Measurements from ENCODE around the gene CHTF18.
"Not testable (repeated sequence)": the region's sequence is repeated elsewhere in the genome, so short reads cannot be mapped to it uniquely, and the experiment has no call there.

The CHTF18 gene

DNA sequence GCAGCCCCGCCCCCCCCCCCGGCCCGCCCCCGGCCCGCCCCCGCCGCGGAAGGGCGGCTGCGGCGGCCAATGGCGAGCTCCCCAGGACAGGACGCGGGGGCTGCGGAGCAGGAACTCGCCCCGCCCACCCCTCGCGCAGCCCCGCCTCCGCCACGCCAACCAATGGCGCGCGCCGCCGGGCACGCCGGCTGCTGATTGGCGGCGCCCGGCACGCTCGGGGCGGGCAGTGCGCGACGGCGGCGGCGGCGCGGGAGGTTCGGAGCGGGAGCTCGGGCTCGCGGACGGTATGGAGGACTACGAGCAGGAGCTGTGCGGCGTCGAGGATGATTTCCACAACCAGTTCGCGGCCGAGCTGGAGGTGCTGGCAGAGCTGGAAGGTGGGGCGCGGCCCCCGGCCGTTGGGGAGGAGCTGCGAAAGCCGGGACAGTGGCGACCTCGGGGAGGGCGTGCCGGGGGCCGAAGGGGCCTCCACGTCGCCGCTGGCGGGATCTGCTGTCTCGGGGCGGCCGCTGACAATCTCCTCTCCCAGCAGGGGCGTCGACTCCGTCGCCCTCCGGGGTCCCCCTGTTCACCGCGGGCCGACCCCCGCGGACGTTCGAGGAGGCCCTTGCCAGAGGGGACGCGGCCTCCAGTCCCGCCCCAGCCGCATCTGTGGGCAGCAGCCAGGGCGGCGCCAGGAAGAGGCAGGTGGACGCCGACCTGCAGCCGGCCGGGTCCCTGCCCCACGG is at the start of gene CHTF18:
Gene CHTF18, plus strand, starts transcription at position 222 of the 728 bp plus-strand sequence. Its CDS starts 65 bp downstream, at position 287.
- DNase-seq (ENCODE audit: low read depth in 2 of 2): peak; percentile 86 to 94

GRCh38 chr16:739560-740458 is 48.6 kb upstream of the CHTF18 start:
- no peak for DNase-seq (ENCODE audit: low read depth in 2 of 2)

- DNase-seq (ENCODE audit: low read depth in 2 of 2): no peak
These were observed 48.0 kb upstream of the CHTF18 start for GRCh38 chr16:740459-740763.

DNA sequence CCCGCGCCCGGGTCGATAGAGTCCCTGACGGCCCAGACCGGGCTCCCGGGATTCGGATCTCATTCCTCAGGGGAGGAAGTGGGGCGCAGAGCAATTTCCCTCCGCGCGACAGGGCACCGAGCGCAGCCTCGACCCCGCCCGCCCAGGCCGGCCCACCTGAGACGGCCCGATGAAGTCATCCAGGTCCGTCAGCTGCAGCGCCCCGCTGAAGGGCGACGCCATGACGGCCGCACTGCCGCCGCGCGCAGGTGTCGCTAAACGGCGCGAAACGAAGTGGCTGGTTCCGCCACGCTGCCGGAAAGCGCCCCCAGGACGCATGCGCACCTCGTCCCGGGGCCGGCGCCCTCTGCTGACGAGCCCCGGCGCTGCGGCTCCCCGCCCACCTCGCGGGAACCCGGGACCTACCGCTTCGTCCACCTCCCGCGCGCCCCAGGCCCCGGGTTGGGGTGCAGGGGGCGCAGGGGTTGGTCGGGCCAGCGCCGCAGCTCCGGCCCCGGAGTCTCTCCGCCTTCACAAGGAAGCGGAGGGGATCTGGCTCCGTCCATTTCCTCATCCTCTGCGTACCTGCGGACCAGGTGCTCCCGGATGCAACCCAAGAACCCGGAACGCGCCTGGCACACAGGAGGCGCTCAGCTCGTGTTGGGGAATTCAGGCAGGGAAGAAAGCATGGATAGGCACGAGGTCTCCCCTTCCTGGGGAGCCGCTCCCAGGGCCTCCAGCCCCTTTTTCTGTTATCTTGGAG is 47.5 kb upstream of the CHTF18 start, which contains the start of gene CIAO3:
Gene CIAO3, minus strand, starts transcription at position 234 of the 742 bp plus-strand sequence. Its CDS starts 12 bp downstream, at position 222.
- peak; percentile 80 to 88 for DNase-seq (ENCODE audit: low read depth in 2 of 2)

DNA sequence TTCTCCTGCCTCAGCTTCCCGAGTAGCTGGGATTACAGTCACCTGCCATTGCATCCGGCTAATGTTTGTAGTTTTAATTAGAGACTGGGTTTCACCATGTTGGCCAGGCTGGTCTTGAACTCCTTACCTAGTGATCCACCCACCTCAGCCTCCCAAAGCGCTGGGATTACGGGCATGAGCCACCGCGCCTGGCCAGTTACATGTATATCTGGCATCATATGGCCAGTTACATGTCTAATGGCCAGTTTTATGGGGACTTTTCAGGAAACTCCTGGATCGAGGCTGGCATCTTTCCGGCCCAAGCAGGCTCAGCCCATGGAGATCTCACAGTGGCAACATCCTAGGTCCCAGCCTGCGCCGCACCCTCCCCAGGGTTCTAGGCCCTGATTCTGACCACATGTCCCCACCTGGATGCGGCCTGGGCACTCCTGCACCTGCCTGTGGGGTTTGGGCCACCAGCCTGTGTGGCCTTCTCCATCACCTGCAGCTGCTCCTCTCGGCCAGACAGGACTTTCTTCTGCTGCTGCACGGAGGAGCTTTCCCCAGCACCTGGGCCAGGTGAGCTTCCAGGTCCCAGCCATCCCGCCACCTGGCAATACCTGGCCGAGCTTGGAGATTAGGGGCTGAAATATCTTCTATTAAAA is 46.3 kb upstream of the CHTF18 start:
- no peak for DNase-seq (ENCODE audit: low read depth in 2 of 2)

- DNase-seq (ENCODE audit: low read depth in 2 of 2): not testable (repeated sequence)
These were observed 45.5 kb upstream of the CHTF18 start for GRCh38 chr16:742894-743293.

GRCh38 chr16:743794-744500 is 44.5 kb upstream of the CHTF18 start:
- DNase-seq (ENCODE audit: low read depth in 2 of 2): no peak

DNA sequence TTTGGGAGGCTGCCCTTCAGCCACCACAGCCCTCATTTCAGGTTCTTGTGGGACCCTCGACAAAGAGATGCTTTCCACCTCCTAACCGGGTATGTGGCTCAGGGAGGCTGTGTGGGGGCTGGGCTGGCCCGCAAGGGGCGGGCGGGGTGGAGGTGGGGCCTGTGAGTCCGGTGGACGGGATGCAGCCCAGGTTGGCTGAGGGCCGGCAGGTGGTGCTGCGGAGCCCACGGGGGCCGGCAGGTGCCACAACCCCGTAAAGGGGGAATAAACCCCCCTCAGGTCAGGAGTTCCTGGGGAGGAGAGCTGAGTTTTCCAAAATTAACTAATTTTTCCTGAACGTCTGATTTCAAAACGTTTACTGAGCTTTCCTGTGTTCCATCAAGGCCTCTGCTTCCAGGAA is 42.7 kb upstream of the CHTF18 start:
- no peak for DNase-seq (ENCODE audit: low read depth in 2 of 2)

- no peak for DNase-seq (ENCODE audit: low read depth in 2 of 2)
These were observed 41.8 kb upstream of the CHTF18 start for GRCh38 chr16:746637-747036.

DNA sequence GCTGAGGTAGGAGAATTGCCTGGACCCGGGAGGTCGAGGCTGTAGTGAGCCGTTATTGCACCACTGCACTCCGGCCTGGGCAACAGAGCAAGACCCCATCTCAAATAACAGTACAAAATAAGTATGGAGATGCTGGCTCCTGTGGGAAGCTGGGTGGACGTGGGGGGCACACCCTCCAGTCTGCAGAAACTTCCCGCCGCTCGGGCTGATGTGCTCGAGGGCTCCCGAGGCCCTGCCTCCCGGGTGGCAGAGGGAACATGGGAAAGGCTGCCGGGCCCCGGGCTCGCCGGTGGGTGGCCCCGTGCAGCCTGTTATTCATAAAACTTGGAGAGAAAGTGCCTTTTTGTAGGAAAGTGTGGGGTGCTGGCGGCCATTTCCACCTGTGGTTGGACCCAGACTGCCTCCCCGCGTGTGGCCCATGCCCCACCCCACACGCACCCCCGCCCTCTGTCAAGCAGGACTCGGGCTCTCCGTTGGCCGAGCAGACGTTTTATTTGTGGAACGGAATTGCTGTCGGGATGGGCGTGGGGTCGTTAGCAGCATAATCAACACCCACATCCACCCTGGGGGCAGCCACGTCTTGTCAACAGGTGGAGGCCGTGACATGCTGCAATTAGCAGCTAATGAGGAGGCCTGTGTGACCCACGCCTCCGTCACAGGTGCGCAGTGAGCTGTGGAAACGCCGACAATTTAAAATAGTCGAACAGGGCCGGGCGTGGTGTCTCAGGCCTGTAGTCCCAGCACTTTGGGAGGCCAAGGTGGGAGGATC is 40.3 kb upstream of the CHTF18 start:
- no peak for DNase-seq (ENCODE audit: low read depth in 2 of 2)

DNA sequence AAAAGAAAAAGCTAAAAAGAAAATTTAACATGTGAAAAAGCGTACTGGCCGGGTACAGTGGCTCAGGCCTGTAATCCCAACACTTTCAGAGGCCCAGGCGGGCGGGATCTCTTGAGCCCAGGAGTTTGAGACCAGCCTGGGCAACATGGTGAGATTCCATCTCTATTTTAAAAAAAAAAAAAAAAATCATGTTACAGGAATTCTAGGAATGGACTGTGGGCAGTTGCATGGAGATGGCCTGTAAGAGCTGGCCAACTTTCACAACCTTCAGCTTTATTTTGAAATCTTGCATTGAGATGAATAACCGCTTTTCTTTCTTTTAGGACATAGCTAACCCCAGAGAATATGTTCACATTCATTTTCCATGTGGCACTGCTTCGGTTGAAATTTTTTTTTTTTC is 39.4 kb upstream of the CHTF18 start:
- DNase-seq (ENCODE audit: low read depth in 2 of 2): no peak

DNA sequence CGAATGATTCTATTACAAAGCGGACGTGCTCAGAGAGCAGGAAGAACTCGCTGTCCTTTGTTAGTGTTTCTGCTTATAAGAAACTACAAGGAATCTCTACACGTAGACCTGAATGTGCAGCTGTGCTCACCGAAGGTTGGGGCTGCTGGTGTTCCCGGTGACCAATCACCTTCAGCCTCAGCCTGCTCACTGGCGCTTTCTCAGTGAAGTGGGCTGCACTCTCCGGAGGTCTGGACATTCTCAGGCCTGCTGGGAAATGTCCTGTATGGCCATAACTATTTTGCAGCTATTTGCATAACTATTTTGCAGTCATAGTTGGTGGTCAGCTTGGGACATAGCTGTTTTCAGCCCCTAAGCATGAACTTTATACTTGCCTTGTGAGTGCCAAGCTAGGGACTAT is 37.9 kb upstream of the CHTF18 start:
- no peak for DNase-seq (ENCODE audit: low read depth in 2 of 2)

DNA sequence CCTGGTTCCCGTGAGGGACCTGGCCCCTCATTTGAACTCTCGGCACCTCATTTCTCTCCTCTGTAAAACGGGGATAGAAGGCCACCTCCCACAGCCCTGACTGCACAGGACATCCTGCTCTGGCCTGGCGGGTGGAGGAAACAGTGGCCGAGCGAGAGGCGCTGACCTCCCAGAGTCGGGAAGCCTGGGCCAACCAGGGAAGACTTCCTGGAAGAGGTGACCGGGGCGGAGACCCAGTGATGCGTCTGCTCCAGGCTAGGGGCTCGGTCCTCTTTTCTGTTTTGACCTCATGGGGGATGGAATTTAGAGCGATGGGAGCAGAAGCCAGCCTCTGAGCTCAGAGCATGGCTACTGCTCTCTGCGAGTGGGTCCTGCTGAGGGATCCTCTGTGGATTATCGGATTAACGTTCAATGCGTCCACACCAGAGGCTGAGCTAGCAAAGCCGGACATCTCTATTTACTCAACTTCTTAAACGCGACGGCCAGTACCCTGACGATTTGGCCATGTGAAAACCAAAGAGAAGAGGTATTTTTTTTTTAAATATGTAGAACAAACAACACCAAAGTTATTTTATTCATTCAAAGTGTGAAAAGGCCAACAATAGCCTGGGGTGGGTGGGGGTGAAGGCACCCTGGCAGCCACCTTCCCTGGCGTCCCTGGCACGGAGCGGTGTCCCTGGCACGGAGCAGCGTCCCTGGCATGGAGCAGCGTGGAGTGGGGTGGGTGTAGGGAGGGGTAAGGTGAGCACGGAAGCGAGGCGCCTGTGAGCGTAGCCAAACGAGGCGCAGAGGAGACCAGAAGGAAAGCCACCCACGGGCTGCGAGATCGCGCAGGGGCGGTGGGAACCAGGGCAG is 37.0 kb upstream of the CHTF18 start:
- no peak for DNase-seq (ENCODE audit: low read depth in 2 of 2)

DNA sequence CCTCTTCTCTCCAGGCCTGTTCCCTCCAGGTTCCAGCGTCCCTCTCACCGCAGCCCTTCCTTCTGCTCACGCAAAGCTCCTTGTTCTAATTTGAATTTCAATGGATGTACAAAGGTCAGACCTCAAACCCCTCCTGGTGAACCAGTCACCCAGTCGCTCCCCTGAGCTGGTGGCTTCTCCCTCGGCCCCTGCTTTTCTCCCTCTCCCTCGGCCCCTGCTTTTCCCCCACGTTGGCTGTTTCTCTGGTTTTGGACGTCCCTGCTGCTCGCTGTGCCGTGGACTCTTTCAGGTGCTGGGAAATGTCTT is 36.5 kb upstream of the CHTF18 start:
- DNase-seq (ENCODE audit: low read depth in 2 of 2): no peak

- not testable (repeated sequence) for DNase-seq (ENCODE audit: low read depth in 2 of 2)
These were observed 34.3 kb upstream of the CHTF18 start for GRCh38 chr16:754121-754607.

DNA sequence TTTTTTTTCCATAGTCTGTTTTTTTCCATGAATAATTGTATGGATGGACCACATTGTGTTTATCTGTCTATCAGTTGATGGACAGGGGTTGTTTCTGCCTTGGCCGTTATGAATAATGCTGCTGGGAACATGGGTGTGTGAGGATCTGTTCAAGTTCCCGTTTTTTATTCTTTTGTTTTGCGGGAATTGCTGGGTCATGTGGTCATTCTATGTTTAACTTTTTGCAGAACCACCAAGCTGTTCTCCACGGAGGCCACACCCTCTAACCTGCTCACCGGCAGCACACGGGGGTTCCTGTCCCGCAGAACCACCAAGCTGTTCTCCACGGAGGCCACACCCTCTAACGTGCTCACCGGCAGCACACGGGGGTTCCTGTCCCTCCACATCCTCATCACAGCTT is 33.8 kb upstream of the CHTF18 start:
- DNase-seq (ENCODE audit: low read depth in 2 of 2): no peak

- DNase-seq (ENCODE audit: low read depth in 2 of 2): no peak
These were observed 32.0 kb upstream of the CHTF18 start for GRCh38 chr16:756428-756827.

DNA sequence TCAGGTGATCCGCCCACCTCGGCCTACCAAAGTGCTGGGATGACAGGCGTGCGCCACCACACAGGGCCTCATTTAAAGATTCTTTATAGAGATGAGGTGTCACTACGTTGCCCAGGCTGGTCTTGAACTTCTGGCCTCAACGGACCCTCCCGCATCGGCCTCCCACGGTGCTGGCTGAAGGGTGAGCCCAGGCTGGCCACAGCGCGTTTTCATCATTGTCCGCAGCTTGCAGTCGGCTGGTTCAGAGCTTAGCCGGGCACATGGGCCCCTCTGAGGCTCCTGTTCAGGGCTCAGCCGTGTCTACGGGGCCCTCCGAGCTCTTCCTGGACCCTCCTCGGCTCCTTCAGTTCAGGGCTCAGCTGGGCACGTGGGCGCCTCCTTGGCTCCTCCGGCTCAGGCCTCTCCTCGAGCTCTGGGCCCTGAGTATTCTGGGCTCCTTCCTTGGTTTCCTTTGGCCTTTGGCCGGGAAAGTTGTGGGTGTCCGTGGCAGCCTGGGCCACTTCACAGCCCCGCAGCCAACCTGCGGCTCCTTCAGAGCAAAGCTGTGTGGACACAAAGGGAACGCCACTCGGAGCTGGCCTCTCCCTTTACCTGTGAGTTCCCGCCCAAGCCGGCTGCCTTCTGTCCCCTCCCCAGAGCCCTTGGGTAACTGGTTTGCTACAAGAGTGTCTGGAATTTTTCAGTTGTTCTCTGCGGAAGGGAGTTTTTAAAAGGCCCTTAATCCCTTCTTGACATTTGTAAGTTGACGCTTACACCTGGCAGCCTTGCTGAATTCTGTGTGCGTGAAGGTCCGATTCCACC is 29.1 kb upstream of the CHTF18 start:
- DNase-seq (ENCODE audit: low read depth in 2 of 2): no peak

DNA sequence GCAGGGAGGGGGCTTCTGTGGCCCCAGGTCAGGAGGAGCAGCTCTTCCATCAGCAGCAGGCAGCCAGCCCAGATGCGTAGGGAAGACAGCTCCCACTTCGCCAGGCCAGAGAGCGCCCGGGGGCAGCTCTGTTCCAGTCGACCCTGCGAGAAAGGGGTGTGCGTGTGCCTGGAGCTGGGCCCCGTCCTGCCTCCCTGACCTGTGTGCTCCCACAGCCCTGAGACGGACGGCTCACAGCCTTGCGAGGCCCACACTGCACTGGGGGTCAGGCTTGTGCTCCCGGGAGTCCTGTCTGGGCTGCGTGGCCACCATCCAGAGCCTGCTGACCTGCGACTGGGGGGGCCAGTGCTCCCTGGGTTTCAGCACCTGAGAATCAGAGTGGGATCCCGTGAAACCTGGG is 28.4 kb upstream of the CHTF18 start:
- no peak for DNase-seq (ENCODE audit: low read depth in 2 of 2)

Data from stimulated activated CD4-positive, alpha-beta T cell treated with anti-CD3 and anti-CD28 coated beads, Interleukin-1b, Interleukin-23, amount 100 ng/mL, for 1 hour (primary cell).